SK-N-SH (cell line): ENCODE measurements around the gene AATF. TPM values are rescaled to one million over a fixed set of nuclear protein-coding genes. Genes with fewer than 3 reads are reported as not detected.

Source experiments
- CTCF ChIA-PET: fragments of 300-600, 350-600 bp; formaldehyde crosslinking; extraction: SDS; loops from one replicate; lab custom pipeline; 2021; lab: Yijun Ruan, JAX
- POLR2A ChIA-PET: fragments of 350-600 bp; sonication (Branson Sonifier 250); formaldehyde crosslinking; extraction: SDS; loops from one replicate; lab custom pipeline; 2020; ENCODE audit warnings: antibody characterized with exemption, inconsistent platforms; lab: Yijun Ruan, JAX
- DNase-seq: peaks from one replicate; pipeline ENCODE4 v3.0.0; 2012
- H2AFZ ChIP-seq: fragments of 200-600 bp; sonication (generic); 2 replicates; pipeline ENCODE4 v1.8.1; 2016; ENCODE audit warnings: antibody characterized with exemption, mild to moderate bottlenecking, low read depth
- H3F3A ChIP-seq: fragments of 200-600 bp; sonication (generic); replicated peaks from 2 replicates; pipeline ENCODE3; 2016; ENCODE audit warnings: antibody characterized with exemption, mild to moderate bottlenecking; ENCODE audit not compliant: insufficient read depth
- H3K27ac ChIP-seq, 2 experiments: fragments of 200-500 bp in 1 of 2; fragments of 200-600 bp in 1 of 2; sonication (Bioruptor generic) in 1 of 2; sonication (generic), shearing (Covaris generic) in 1 of 2; 2 replicates each; pipeline versions ENCODE4 v1.5.1 to v1.6.1; 2014 to 2016; ENCODE audit warnings: low read depth in 2 of 2, inconsistent platforms in 1 of 2, low read length in 1 of 2, mild to moderate bottlenecking in 1 of 2, mixed read lengths in 1 of 2
- H3K27me3 ChIP-seq: fragments of 200-600 bp; sonication (generic), shearing (Covaris generic); 2 replicates; pipeline ENCODE4 v1.6.1; 2016; ENCODE audit warnings: mixed run types; ENCODE audit not compliant: insufficient read depth
- H3K36me3 ChIP-seq, 2 experiments: fragments of 200-500 bp in 1 of 2; fragments of 200-600 bp in 1 of 2; sonication (Bioruptor generic) in 1 of 2; sonication (generic) in 1 of 2; replicated peaks in 1 of 2; 2 replicates each; pipeline versions ENCODE3 to v1.5.1; 2014 to 2016; ENCODE audit warnings: low read length in 1 of 2, mild to moderate bottlenecking in 1 of 2; ENCODE audit not compliant: insufficient read depth in 2 of 2, control insufficient read depth in 1 of 2
- H3K4me1 ChIP-seq, 2 experiments: fragments of 200-500 bp in 1 of 2; fragments of 200-600 bp in 1 of 2; sonication (Bioruptor generic) in 1 of 2; sonication (generic), shearing (Covaris generic) in 1 of 2; 2 replicates each; pipeline versions ENCODE4 v1.5.1 to v1.6.1; 2014 to 2016; ENCODE audit warnings: low read depth in 1 of 2, low read length in 1 of 2, mixed run types in 1 of 2; ENCODE audit not compliant: insufficient read depth in 2 of 2, control insufficient read depth in 1 of 2
- H3K4me2 ChIP-seq: fragments of 200-600 bp; sonication (generic), shearing (Covaris generic); 2 replicates; pipeline ENCODE4 v1.6.1; 2017; ENCODE audit warnings: mixed run types
- H3K4me3 ChIP-seq, 2 experiments: fragments of 200-500 bp in 1 of 2; fragments of 200-600 bp in 1 of 2; sonication (Bioruptor generic) in 1 of 2; sonication (generic), shearing (Covaris generic) in 1 of 2; 2 replicates each; pipeline versions ENCODE4 v1.5.1 to v1.8.1; 2014 to 2016; ENCODE audit warnings: low read depth in 2 of 2, inconsistent platforms in 1 of 2, low read length in 1 of 2, mild to moderate bottlenecking in 1 of 2, mixed read lengths in 1 of 2, moderate library complexity in 1 of 2
- H3K79me2 ChIP-seq: fragments of 200-600 bp; sonication (generic); 2 replicates; pipeline ENCODE4 v1.8.1; 2017; ENCODE audit warnings: mild to moderate bottlenecking; ENCODE audit not compliant: insufficient read depth
- H3K9ac ChIP-seq: fragments of 200-600 bp; sonication (generic); 2 replicates; pipeline ENCODE4 v1.6.1; 2017; ENCODE audit warnings: mixed run types
- H3K9me2 ChIP-seq: fragments of 200-600 bp; sonication (generic); 2 replicates; pipeline ENCODE4 v1.6.1; 2017; ENCODE audit warnings: mixed run types
- H3K9me3 ChIP-seq: fragments of 200-600 bp; sonication (generic); 2 replicates; pipeline ENCODE4 v1.6.1; 2017; ENCODE audit warnings: mixed run types, mild to moderate bottlenecking, moderate library complexity
- H4K20me1 ChIP-seq: fragments of 200-600 bp; sonication (generic); 2 replicates; pipeline ENCODE4 v1.6.1; 2017; ENCODE audit warnings: mild to moderate bottlenecking, mixed run types; ENCODE audit not compliant: insufficient read depth
- ELF1 ChIP-seq: IDR thresholded peaks from 2 replicates; pipeline ENCODE4 v1.4.0; 2012
- FOSL2 ChIP-seq: IDR thresholded peaks from 2 replicates; pipeline ENCODE4 v1.4.0; 2012; ENCODE audit warnings: low read depth, mild to moderate bottlenecking, moderate library complexity, borderline replicate concordance
- GABPA ChIP-seq: IDR thresholded peaks from 2 replicates; pipeline ENCODE4 v1.4.0; 2012; ENCODE audit warnings: low read depth, mild to moderate bottlenecking
- GATA2 ChIP-seq: sonication (generic); formaldehyde crosslinking; IDR thresholded peaks from 2 replicates; pipeline ENCODE4 v1.5.0; 2020; ENCODE audit warnings: mild to moderate bottlenecking, missing genetic modification reagents
- MEF2A ChIP-seq: IDR thresholded peaks from 2 replicates; pipeline ENCODE4 v1.4.0; 2012; ENCODE audit warnings: low read depth, borderline replicate concordance
- MXI1 ChIP-seq: IDR thresholded peaks from 2 replicates; pipeline ENCODE4 v1.6.1; 2012; ENCODE audit warnings: mild to moderate bottlenecking, low read depth, low read length, improper control_type of control experiment
- NRF1 ChIP-seq: IDR thresholded peaks from 2 replicates; pipeline ENCODE4 v1.6.1; 2012; ENCODE audit warnings: low read depth, mild to moderate bottlenecking, low read length
- POLR2AphosphoS5 ChIP-seq: IDR thresholded peaks from 2 replicates; pipeline ENCODE4 v1.6.1; 2012; ENCODE audit warnings: low read depth, low read length
- RCOR1 ChIP-seq: fragments of 150-350 bp; IDR thresholded peaks from 2 replicates; pipeline ENCODE4 v1.6.1; 2017; ENCODE audit warnings: antibody characterized with exemption, low read length
- RXRA ChIP-seq: IDR thresholded peaks from 2 replicates; pipeline ENCODE4 v1.4.0; 2012; ENCODE audit warnings: low read depth, mild to moderate bottlenecking, borderline replicate concordance
- SMC3 ChIP-seq: IDR thresholded peaks from 2 replicates; pipeline ENCODE4 v1.6.1; 2012; ENCODE audit warnings: low read depth, low read length, improper control_type of control experiment
- TCF12 ChIP-seq: IDR thresholded peaks from 2 replicates; pipeline ENCODE4 v1.4.0; 2012
- YY1 ChIP-seq: IDR thresholded peaks from 2 replicates; pipeline ENCODE4 v1.4.0; 2012; ENCODE audit warnings: low read depth, mild to moderate bottlenecking
- WGBS: methylation state at CpG from one replicate; pipeline ENCODE4 v1.1.6; 2017; ENCODE audit warnings: low lambda C conversion rate; 5-methylcytosine and 5-hydroxymethylcytosine counted together
- polyA plus RNA-seq, 3 experiments: library from polyadenylated mRNA; depleted of rRNA; stranded (reverse); fragments of >200 nt; gene quantifications; 2 replicates each; pipeline ENCODE4 v1.2.3, GENCODE V29; 2012
- TF ChIP-seq, protein P1 (sequence below): IDR thresholded peaks from 2 replicates; pipeline ENCODE4; 2012
- TF ChIP-seq, protein P2 (sequence below): IDR thresholded peaks from 2 replicates; pipeline ENCODE4 v1.4.0; 2012; ENCODE audit warnings: low read depth
- TF ChIP-seq, protein P3 (sequence below): fragments of 150-350 bp; IDR thresholded peaks from 2 replicates; pipeline ENCODE4 v1.6.1; 2016; ENCODE audit warnings: mild to moderate bottlenecking, low read depth, low read length
- TF ChIP-seq, protein P4 (sequence below): fragments of 150-350 bp; IDR thresholded peaks from 2 replicates; pipeline ENCODE4 v1.6.1; 2017; ENCODE audit warnings: antibody characterized with exemption, low read length, low read depth, borderline replicate concordance

AATF gene
- polyA plus RNA-seq, 1 of the 3 experiments (the other 2 are of a cell fraction), result 18.8 TPM

DNA sequence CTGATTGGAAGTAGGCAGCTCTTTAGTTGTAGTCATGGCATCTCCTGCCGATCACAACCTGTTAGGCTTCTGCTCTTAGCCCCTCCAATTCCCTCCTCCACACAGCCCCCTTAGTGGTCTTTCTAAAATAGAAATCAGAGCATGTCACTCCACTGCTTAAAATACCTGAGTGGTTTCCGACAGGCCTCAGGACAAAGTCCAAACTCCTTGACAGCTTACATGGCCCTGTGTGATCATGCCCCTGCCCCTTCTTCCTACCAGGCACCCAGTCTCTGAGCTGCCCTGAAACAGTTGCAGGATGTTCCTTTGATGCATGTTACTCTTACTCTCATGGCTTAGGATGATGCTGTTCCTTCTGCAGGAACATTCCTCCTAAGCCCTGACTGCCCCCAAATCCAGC lies 147.3 kb downstream of the AATF start:
- WGBS, result 100% methylated on average over 2 of the region's 2 CpGs
- no peak overlapping the region for H3K4me3 ChIP-seq
- H3K4me2 ChIP-seq, result no peak overlapping the region
- DNase-seq, result no peak
- no peaks in the 10 kb centered on the region for H3K9me2 ChIP-seq
- POLR2A ChIA-PET, result no interaction called here
- TF ChIP-seq, protein P1, sequence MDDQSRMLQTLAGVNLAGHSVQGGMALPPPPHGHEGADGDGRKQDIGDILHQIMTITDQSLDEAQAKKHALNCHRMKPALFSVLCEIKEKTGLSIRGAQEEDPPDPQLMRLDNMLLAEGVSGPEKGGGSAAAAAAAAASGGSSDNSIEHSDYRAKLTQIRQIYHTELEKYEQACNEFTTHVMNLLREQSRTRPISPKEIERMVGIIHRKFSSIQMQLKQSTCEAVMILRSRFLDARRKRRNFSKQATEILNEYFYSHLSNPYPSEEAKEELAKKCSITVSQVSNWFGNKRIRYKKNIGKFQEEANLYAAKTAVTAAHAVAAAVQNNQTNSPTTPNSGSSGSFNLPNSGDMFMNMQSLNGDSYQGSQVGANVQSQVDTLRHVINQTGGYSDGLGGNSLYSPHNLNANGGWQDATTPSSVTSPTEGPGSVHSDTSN, result no peak
- TF ChIP-seq, protein P2, sequence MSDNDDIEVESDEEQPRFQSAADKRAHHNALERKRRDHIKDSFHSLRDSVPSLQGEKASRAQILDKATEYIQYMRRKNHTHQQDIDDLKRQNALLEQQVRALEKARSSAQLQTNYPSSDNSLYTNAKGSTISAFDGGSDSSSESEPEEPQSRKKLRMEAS, result no peak
- TF ChIP-seq RXRA, result no peak
- TF ChIP-seq RCOR1, result no peak
- no peak for TF ChIP-seq POLR2AphosphoS5
- no peak for TF ChIP-seq GABPA
- TF ChIP-seq FOSL2, result no peak
- no peak for TF ChIP-seq NRF1
- TF ChIP-seq SMC3, result no peak
- no peak for TF ChIP-seq MXI1
- TF ChIP-seq, protein P3, sequence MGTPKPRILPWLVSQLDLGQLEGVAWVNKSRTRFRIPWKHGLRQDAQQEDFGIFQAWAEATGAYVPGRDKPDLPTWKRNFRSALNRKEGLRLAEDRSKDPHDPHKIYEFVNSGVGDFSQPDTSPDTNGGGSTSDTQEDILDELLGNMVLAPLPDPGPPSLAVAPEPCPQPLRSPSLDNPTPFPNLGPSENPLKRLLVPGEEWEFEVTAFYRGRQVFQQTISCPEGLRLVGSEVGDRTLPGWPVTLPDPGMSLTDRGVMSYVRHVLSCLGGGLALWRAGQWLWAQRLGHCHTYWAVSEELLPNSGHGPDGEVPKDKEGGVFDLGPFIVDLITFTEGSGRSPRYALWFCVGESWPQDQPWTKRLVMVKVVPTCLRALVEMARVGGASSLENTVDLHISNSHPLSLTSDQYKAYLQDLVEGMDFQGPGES, result no peak
- no peak for TF ChIP-seq GATA2 (CRISPR knock-in tag)
- no peak for TF ChIP-seq MEF2A
- TF ChIP-seq, protein P4, sequence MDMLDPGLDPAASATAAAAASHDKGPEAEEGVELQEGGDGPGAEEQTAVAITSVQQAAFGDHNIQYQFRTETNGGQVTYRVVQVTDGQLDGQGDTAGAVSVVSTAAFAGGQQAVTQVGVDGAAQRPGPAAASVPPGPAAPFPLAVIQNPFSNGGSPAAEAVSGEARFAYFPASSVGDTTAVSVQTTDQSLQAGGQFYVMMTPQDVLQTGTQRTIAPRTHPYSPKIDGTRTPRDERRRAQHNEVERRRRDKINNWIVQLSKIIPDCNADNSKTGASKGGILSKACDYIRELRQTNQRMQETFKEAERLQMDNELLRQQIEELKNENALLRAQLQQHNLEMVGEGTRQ, result no peak
- TF ChIP-seq YY1, result no peak
- TF ChIP-seq ELF1, result no peak
- TF ChIP-seq TCF12, result no peak
- TF ChIP-seq, all 33 proteins: peak for 0
- no peaks in the 10 kb centered on the region for H3F3A ChIP-seq
- no peaks in the 10 kb centered on the region for H3K9me3 ChIP-seq
- peaks cover 3 to 44% of the 10 kb centered on the region in 2 experiments for H3K36me3 ChIP-seq
- H4K20me1 ChIP-seq, result no peaks in the 10 kb centered on the region
- H3K27ac ChIP-seq, result no peak overlapping the region
- peaks cover 0 to 23% of the 10 kb centered on the region in 2 experiments; a peak in 1 of 4 replicates for H3K4me1 ChIP-seq
- CTCF ChIA-PET, result interaction anchor here (1.0 to 3.1 kb wide), 6 partner anchors 8 to 470 kb away, joined by 4 to 15 read pairs (median 4); no protein-coding TSS in a partner anchor
- no peaks in the 10 kb centered on the region for H3K27me3 ChIP-seq
- H3K9ac ChIP-seq, result no peak overlapping the region
- H3K79me2 ChIP-seq, result no peaks in the 10 kb centered on the region
- no peak overlapping the region for H2AFZ ChIP-seq
